GM19324 (cell line): ENCODE results near the gene NTNG2.

Experiments
- ATAC-seq: cut with Tn5 transposase; IDR thresholded peaks from one replicate; pipeline ENCODE4 v1.9.1; 2021; ENCODE audit warnings: mild to moderate bottlenecking, moderate library complexity; ENCODE audit not compliant: unreplicated experiment, low FRiP score

Gene NTNG2

DNA sequence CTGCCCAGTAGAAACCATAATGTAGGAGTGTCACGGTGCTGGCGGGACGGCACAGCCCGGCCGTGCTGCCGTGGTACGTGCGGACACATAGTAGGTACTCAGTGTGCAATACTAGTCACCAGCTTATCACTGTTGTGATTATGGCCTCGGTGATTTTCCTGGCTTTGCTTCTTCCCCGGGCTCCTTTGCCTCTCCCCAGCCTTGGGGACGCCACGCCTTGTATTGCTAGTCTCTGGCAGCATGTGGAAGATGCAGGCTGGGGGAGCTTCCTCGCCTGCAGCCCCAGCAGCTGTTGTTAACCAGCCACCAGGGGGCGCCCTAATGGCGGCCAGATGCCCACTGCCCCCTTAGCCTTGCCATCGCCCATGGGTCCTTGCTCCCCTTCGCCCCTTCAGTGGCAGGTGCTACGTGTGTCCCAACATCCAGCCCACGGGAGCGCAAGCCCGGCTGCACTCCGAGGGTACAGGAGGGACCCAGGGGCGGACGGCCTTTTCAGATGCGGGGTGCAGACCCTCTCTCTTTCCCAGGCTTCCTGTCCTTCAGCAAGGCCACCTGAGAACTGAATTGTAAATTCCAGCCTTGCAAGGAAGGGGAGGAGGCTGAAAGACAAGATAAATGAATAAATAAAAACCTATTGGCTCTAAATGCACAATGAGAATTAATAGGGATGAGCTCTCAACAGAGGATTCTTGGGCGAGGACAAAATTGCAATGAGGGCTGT is 8.0 kb downstream of the NTNG2 start:
- ATAC-seq, result no peak

DNA sequence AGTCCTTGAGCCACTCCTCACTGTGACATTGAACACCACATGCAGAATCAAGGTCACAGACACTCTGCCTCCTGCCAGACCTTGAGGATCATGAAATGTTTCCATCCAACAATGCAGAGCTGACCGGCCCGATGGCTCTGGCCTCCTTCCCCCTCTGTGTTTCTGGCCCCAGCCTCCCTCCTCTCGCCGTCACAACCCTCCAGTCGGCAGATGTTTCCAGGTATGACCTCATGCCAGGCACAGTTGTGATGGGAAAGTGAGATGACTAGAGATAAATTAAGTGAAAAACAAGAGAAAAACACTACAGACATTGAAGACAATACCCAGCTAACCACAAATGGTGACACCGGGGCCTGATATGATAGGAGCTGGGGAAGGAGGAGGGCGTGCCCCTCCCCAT is 9.8 kb downstream of the NTNG2 start:
- ATAC-seq, result no peak

DNA sequence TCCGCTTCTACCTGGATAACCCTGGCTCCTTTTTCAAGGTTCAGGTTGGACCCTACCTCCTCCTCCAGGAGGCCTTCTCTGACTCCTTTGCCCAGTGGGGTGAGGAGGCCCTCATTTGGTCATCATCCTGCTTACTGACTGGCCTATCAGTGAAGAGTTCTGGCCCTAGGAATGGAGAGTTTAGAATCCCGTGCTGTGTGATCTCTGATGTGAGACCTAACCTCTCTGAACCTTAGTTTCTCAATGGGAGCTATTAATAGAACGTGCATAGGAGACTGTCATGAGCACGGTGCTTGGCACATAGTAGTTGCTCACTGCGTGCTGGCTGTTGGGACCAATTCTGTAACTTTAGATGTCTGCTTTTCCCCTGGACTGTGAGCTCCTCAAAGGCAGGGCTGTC is 10.3 kb downstream of the NTNG2 start:
- no peak for ATAC-seq

DNA sequence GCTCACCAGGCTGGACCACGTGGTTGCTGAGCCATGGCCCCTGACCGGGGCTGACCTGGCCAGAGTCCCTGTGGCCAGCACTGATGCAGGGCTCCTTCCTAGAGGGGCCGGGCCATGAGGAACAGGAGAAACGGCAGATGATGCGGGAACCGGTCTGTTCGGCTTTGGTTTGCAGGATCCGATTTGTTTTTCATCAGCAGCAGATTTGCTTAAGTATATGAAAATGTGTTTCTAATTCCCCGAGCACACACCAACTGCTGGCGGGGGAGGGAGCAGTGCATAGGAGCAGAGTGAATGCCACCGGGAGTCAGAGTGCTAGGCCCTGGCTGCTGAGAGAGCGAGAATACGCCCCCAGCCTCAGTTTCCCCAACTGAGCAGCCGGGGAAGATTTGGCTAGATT is 13.6 kb downstream of the NTNG2 start:
- ATAC-seq, result no peak

DNA sequence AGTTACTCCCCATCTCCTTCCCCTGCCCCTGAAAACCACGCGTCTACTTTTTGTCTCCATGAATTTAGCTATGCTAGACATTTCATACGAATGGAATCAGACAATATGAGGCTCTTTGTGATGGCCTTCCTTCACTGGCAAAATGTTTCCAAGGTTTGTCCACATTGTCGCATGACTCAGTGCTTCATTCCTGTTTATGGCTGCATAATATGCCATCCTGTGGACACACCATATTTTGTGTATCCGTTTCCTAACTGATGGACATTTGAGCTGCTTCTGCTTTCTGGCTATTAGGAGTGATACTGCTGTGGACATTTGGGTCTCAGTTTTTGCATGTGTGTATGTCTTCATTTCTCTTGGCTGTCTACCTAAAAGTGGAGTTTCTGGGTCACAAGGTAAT is 14.5 kb downstream of the NTNG2 start:
- ATAC-seq, result no peak

DNA sequence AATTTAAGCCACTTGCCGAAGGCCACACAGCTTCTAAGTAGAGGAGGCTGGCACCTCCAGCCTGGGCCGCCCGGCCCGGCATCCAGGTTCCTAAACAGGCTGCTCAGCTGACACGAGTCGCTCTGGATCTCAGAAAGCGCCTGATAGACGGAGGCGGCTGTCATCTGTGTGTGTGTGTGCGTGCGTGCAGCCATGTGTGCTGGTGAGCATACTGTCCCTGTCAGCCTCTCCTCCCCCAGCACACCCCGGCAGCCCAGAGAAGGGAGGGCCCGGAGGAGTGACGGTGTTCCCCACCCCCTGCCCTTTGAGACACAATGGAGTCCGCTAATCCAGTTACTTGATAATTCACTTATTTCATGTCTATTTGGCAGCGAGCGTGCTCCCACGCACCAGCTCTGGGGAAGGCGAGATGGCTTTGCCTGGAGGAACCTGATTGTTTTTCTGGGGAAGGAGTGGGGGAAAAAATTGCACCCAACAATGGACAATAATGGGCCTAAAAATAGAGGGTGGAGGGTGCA is 20.0 kb downstream of the NTNG2 start:
- no peak for ATAC-seq

DNA sequence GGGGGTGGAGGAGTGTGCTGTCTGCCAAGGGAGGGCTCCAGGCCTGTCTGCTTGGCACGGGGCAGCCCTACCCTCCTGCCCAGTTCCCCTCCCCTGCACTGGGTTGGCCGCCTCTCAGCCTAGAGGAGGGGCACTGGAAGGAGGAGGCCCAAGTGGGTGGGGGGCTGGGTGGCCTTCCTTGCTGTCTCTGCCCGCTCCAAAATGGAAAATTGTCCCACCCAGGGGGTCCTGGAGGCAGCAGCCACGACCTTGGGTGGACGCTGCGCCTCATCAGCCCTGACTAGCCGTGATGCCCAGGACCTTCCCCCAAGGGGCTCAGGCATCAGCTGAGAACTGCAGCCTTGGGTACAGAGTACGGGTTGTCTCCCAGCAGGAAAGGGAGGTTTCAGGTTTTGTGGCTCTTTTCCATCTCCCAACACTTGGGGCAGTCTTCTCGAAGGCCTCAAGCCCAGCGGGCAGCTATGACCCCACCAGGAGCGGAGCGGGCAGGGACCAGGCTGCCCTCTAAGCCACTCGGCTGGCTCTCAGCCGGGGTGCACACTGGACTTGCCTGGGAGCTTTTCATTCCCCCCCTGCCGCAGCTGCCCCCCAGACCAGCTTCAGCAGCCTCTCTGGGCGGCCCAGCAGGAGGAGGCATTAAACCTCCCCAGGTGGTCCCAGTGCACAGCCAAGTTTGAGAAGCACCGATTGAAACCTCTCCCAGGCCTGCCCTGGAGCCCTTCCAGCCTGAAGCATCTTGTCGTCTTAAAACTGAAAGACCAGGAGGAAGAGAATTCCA is 20.6 kb downstream of the NTNG2 start:
- no peak for ATAC-seq

DNA sequence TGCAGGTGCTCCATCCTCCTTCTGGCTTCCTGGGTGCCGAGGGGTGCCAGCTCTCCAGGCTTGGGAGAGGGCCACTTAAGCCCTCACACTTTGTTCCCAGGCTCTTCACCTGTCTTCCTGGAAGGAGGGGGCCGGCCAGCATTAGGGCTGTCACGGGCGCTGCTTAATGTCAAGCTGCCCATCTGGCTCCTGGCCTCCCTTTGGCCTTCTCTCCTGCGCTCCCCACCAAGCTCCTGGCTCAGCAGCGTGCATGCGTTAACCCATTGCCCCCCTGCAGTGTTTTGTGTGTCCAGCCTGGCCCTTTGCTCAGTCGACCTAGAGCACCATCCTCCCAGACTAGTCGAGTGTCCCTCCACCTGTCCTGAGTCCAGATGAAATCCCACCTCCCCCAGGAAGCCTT is 21.3 kb downstream of the NTNG2 start:
- no peak for ATAC-seq

DNA sequence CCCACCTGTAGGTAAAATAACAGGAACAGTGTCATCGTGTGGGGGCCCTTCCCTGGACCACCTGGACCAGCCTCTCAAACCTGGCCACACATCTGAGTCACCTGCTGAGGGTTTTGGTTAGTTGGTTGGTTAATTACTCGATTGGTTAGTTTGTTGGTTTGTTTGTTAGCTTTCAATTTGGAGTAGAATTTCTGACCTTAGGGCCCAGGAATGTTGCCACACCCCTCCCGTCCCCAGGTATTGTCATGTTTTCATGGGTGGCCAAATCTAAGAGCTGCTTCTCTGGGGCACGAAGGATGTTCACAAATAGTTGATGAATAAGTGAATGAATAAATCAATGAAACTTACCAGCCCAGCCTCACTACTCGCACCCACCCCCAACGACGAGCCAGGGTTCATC is 21.9 kb downstream of the NTNG2 start:
- ATAC-seq, result no peak

DNA sequence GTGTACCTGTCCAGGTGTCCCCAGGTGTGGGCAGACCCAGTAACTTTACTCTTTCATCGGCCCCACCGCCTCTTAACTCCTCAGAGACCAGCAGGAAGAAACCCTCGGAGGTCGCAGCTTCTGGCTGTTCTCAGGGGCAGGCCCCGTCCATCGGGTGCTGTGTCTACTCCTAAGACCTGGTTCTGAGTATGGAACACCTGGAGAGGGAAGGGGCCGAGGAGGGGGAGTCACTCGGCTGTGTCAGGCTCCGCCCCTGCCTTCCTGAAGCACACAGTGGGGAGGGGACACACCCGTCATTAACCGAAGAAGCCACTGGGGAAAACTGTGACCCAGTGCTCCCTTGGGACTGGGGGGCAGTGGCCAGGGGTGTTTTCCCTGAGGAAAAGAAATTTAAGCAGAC is 22.3 kb downstream of the NTNG2 start:
- ATAC-seq, result no peak

DNA sequence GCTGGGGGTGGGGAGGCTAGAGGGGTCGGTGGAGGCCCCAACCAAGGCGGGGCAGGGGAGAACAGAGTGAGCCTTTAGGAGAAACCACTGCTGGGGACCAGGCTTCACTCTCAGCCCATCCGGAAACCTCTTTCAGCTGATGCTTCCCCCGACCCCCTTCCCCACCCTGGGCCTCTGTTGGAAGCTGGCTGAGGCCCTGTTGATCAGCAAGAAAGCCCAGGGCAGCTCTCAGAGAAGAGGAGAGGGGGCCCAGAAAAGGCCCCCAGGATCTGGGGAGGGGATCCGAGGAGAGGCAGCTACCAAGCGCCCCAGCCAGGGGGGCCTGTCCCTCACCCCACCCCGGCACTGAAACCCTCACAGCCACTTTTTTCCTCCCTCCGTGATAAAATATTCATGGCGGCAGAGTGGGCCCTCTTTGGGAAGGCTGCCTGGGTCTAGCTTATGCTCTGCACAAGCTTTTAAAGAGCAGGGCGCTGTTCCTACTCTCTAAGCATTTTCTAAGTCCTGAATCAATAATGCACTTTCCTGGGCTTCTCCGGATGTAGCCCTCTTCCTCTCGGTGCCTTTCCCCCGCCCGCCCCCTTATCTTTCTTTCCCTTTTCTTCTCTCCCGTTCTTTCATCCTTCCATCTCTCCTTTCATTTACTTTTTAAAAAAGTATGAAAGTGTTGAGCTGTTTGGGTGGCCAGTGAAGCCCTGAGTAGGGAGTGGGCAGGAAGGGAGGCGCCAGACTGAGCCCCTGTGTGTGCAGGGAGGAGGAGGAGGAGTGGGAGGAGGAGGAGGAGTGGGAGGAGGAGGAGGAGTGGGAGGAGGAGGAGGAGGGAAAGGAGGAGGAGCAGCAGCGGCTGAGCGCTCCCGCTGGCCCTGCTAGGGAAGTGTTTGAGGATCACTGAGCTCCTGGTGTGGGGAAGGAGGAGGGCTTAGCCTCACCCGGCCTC is 23.5 kb downstream of the NTNG2 start:
- ATAC-seq, result no peak

DNA sequence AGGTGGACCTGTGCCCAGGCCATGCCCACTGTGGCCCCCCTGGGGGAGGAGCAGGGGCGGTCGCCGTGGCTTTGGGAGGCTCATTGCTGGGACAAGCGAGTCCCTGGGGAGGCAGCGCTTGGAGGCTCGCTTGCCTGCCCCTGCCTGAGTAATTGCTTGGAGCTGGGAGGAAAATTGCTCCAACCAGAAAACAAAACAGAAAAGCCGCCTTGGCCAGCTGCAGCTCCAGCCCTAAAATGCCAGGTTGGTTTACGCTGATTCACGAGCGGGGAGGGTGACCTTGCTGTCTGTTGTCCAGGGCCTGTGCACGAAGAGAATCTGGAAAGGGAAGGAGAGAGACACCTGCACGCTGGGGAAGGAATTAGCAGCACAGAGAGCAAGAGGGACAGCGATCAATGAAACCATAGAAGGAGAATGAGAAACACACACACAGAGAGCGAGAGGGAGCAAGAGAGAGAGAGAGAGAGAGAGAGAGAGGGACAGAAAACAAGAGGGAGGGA is 25.3 kb downstream of the NTNG2 start:
- no peak for ATAC-seq

DNA sequence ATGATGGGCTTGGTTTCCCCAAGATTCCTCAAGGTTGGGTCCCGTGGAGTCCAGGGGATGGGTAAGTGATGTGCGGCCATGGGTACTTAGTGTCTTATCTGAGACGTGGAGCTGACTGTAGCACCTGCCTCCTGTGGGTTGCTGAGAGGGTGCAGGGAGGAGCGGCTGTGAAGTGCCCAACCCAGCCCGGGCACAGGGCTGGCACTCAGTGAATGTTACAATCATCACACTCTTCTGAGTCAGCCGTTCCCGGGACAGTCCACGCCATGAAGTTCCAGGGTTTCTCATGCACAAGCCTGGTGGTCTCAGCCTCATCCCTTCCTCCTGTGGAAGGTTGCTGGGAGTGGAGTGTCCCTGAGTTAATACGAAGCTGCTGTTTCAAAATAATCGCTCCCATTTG is 29.1 kb downstream of the NTNG2 start:
- ATAC-seq, result no peak

DNA sequence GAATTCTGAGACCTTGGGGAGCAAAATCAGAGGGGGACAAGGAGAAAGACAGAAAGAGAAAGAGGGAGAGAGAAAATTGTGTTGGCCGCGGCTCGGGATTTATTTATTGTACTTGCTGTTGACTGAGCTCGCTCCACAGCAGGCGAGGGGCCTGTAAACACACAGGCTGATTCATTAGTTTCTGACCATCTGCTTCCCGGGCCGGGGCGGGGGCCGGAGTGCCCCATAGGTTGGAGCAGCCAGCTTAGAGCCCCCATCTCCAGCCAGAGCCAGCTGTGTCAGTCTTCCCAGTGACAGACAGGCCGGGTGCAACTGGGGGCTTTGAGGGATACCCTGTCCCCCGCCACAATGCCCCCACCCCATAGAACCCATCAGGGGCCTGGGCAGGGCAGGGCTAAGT is 30.9 kb downstream of the NTNG2 start:
- no peak for ATAC-seq

DNA sequence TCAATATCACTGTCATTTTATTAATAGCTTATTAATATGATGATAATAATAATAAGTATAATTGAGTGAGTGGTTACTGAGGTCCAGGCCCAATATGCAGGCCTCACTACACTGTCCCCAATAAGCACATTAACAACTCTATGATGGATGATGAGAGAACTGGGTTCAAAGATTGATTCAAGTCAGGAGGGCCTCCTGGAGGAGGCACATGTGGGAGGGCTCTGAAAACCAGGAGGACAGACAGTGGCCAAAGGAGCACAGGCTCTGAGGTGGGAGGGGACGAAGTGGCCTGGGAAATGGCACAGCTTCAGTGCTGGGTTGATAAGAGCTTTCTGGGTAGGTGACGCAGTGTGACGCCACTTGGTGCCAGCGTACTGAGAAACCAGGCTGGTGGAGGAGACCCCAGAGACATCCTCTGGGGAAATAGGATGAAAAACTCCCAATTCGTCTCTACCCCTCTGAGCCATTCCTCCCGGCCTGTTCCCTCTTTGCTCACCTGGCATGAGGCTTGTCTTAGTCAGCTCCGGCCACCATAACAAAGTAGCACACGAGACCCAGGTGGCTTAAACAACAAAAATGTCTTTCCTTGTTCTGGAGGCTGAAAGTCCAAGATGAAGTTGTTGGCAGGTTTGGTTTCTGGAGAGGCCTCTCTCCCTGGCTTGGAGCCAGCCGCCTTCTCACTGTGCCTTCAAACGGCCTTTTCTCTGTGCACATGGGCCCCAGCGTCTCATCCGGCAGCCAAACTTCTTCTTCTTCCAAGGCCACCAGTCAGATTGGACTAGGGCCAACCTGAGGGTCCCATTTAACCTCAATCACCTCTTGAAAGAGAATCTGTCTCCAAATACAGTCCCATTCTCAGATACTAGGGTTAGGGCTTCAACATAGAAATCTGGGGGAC is 31.6 kb downstream of the NTNG2 start:
- no peak for ATAC-seq

DNA sequence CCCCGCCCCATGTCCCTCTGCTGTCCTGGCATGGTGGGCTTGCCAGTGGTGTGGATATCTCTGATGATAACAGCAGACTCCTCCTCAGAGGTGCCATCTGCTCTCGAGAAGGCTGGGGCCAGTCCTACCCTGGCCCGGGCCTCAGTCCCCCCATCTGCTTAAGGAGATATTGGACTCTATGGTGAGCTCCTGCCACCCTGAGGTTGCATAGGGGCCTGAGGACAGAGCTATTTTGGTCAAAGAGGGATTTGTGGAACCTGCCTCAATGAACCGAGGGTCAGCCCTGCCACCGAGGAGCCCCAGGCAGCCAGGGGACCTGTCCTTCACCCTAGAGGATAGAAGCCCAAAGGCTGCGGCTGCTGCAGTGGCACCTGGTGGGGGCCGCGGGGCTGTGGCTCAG is 32.6 kb downstream of the NTNG2 start:
- ATAC-seq, result no peak

DNA sequence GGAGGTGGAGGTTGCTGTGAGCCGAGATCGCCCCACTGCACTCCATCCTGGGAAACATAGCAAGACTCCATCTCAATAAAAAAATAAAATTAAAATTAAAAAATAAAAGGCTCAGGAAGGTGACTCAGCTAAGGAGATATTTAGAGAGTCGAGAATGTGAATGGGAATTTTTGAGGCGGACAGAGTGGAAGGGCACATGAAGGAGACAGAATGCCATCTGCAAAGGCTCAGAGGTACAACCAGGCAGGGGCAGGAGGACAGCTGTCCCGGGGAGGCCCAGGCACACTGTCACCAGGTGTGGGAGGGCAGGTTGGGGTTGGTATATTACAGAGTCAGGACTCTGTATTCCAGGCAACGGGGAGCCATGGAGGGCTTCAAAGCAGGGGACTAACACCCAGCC is 35.5 kb downstream of the NTNG2 start:
- no peak for ATAC-seq

DNA sequence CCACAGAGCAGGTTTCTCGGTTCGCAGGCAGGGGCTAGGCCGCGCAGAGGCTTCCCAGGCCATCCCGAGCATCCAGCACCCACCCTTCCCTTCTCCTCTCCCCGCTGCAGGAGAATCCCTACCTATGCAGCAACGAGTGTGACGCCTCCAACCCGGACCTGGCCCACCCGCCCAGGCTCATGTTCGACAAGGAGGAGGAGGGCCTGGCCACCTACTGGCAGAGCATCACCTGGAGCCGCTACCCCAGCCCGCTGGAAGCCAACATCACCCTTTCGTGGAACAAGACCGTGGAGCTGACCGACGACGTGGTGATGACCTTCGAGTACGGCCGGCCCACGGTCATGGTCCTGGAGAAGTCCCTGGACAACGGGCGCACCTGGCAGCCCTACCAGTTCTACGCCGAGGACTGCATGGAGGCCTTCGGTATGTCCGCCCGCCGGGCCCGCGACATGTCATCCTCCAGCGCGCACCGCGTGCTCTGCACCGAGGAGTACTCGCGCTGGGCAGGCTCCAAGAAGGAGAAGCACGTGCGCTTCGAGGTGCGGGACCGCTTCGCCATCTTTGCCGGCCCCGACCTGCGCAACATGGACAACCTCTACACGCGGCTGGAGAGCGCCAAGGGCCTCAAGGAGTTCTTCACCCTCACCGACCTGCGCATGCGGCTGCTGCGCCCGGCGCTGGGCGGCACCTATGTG is 36.1 kb downstream of the NTNG2 start:
- no peak for ATAC-seq

DNA sequence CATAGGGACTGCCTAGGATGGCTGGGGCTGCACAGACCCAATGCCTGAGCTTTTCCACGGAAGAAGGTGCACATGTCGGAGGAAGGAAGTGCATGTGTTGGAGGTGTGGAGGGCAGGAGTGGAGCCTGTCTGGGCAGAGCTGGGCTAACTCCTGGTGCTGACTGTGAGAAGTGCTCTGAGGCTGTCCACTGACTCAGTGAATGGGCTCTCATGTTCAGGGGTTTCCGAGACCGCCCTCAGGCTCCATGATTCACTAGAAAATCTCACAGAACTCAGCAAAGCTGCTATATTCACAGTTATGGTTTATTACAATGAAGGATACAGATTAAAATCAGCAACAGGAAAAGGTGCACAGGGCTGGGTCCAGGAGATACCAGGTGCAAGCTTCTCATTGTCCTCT is 37.2 kb downstream of the NTNG2 start:
- ATAC-seq, result no peak
